WTC11 (cell line): ENCODE results near the gene RUVBL1. TPM values are rescaled to one million over a fixed set of nuclear protein-coding genes. Genes with fewer than 3 reads are reported as not detected.

Source experiments
- ATAC-seq: fragments of 200-7000 bp; cut with Tn5 transposase; 2 replicates; pipeline ENCODE4 v1.10.0; 2021; ENCODE audit warnings: mild to moderate bottlenecking, moderate library complexity
- CTCF ChIA-PET: fragments of 300-600 bp; sonication (Branson Sonifier 250); formaldehyde crosslinking; loops from one replicate; lab custom pipeline; 2021; ENCODE audit warnings: antibody characterized with exemption; lab: Charles Lee
- POLR2A ChIA-PET: fragments of 350-600 bp; sonication (Branson Sonifier 250); formaldehyde crosslinking; loops from one replicate; lab custom pipeline; 2021; ENCODE audit warnings: antibody characterized with exemption; lab: Charles Lee
- DNase-seq: peaks from one replicate; pipeline ENCODE4 v3.0.0; 2021; ENCODE audit warnings: low spot score
- H3K27ac Mint-ChIP-seq: 2 replicates; pipeline ENCODE4 v1.8.0; 2021; ENCODE audit warnings: mixed read lengths
- H3K27me3 Mint-ChIP-seq: 2 replicates; pipeline ENCODE4 v1.8.0; 2021; ENCODE audit warnings: low read depth, mild to moderate bottlenecking, moderate library complexity, mixed read lengths
- H3K36me3 Mint-ChIP-seq: 2 replicates; pipeline ENCODE4 v1.8.0; 2021; ENCODE audit warnings: mixed read lengths
- H3K4me1 Mint-ChIP-seq: 2 replicates; pipeline ENCODE4 v1.8.0; 2022; ENCODE audit warnings: mixed read lengths
- H3K4me3 Mint-ChIP-seq: 2 replicates; pipeline ENCODE4 v1.8.0; 2021; ENCODE audit warnings: mild to moderate bottlenecking, moderate library complexity, mixed read lengths
- H3K9me3 Mint-ChIP-seq: 2 replicates; pipeline ENCODE4 v1.8.0; 2021; ENCODE audit warnings: mixed read lengths
- CREB1 ChIP-seq: sonication (generic); formaldehyde crosslinking; IDR thresholded peaks from 2 replicates; pipeline ENCODE4 v1.8.0; 2023; ENCODE audit warnings: mild to moderate bottlenecking, missing genetic modification reagents
- CREM ChIP-seq: sonication (generic); formaldehyde crosslinking; IDR thresholded peaks from 2 replicates; pipeline ENCODE4 v1.8.1; 2022; ENCODE audit warnings: mild to moderate bottlenecking, missing genetic modification reagents, moderate library complexity
- EMX1 ChIP-seq: fragments of 250-450 bp; sonication (Bioruptor Pico); IDR thresholded peaks from 2 replicates; pipeline ENCODE4 v1.8.0; 2021; ENCODE audit warnings: mild to moderate bottlenecking
- ESRRA ChIP-seq: sonication (generic); formaldehyde crosslinking; IDR thresholded peaks from 2 replicates; pipeline ENCODE4 v1.8.1; 2022; ENCODE audit warnings: mild to moderate bottlenecking, missing genetic modification reagents, borderline replicate concordance
- GRHL2 ChIP-seq: fragments of 250-450 bp; sonication (Bioruptor Pico); IDR thresholded peaks from 2 replicates; pipeline ENCODE4 v1.8.0; 2022; ENCODE audit warnings: mild to moderate bottlenecking, moderate library complexity; ENCODE audit not compliant: insufficient replicate concordance, severe bottlenecking
- JUN ChIP-seq: sonication (generic); formaldehyde crosslinking; IDR thresholded peaks from 2 replicates; pipeline ENCODE4 v1.8.0; 2023; ENCODE audit warnings: mild to moderate bottlenecking, missing genetic modification reagents
- NFATC4 ChIP-seq: fragments of 250-450 bp; sonication (Bioruptor Pico); IDR thresholded peaks from 2 replicates; pipeline ENCODE4 v1.9.0; 2021; ENCODE audit warnings: mild to moderate bottlenecking
- RORB ChIP-seq: fragments of 250-450 bp; sonication (Bioruptor Pico); IDR thresholded peaks from 2 replicates; pipeline ENCODE4 v1.9.0; 2021; ENCODE audit warnings: mild to moderate bottlenecking
- SMAD4 ChIP-seq: sonication (generic); formaldehyde crosslinking; IDR thresholded peaks from 2 replicates; pipeline ENCODE4 v1.8.0; 2022; ENCODE audit warnings: mild to moderate bottlenecking, missing genetic modification reagents
- TCF7 ChIP-seq: sonication (generic); formaldehyde crosslinking; IDR thresholded peaks from 2 replicates; pipeline ENCODE4 v1.8.0; 2022; ENCODE audit warnings: mild to moderate bottlenecking, low read depth, missing genetic modification reagents, moderate library complexity
- TEAD4 ChIP-seq: sonication (generic); formaldehyde crosslinking; IDR thresholded peaks from 2 replicates; pipeline ENCODE4 v1.8.0; 2022; ENCODE audit warnings: mild to moderate bottlenecking, missing genetic modification reagents
- USF1 ChIP-seq: sonication (generic); formaldehyde crosslinking; IDR thresholded peaks from 2 replicates; pipeline ENCODE4 v1.8.0; 2022; ENCODE audit warnings: mild to moderate bottlenecking, missing genetic modification reagents
- ZBTB21 ChIP-seq: sonication (generic); formaldehyde crosslinking; IDR thresholded peaks from 2 replicates; pipeline ENCODE4 v1.8.1; 2023; ENCODE audit warnings: mild to moderate bottlenecking, missing genetic modification reagents, borderline replicate concordance
- ZNF219 ChIP-seq: sonication (generic); formaldehyde crosslinking; IDR thresholded peaks from 2 replicates; pipeline ENCODE4 v1.8.0; 2023; ENCODE audit warnings: missing genetic modification reagents, mild to moderate bottlenecking, borderline replicate concordance
- ZNF232 ChIP-seq: sonication (generic); formaldehyde crosslinking; IDR thresholded peaks from 2 replicates; pipeline ENCODE4 v1.8.0; 2022; ENCODE audit warnings: mild to moderate bottlenecking, missing genetic modification reagents
- ZNF263 ChIP-seq: sonication (generic); formaldehyde crosslinking; IDR thresholded peaks from 2 replicates; pipeline ENCODE4 v1.8.1; 2022; ENCODE audit warnings: low read depth, mild to moderate bottlenecking, moderate library complexity, missing genetic modification reagents
- ZNF423 ChIP-seq: fragments of 250-450 bp; sonication (Bioruptor Pico); IDR thresholded peaks from 2 replicates; pipeline ENCODE4 v2.1.2; 2022; ENCODE audit warnings: mild to moderate bottlenecking, moderate library complexity
- ZNF425 ChIP-seq: fragments of 250-450 bp; sonication (Bioruptor Pico); conservative IDR thresholded peaks from 2 replicates; pipeline ENCODE4 v1.9.0; 2021; ENCODE audit warnings: mild to moderate bottlenecking
- total RNA-seq: library from RNA; stranded (reverse); gene quantifications from 3 replicates; pipeline ENCODE4 v1.2.3, GENCODE V29; 2021
- TF ChIP-seq, protein P1 (sequence below): sonication (generic); formaldehyde crosslinking; conservative IDR thresholded peaks from 2 replicates; pipeline ENCODE4 v1.8.1; 2022; ENCODE audit warnings: mild to moderate bottlenecking, missing genetic modification reagents
- TF ChIP-seq, protein P2 (sequence below): sonication (generic); formaldehyde crosslinking; conservative IDR thresholded peaks from 2 replicates; pipeline ENCODE4 v1.8.1; 2023; ENCODE audit warnings: mild to moderate bottlenecking, low read depth, missing genetic modification reagents, moderate library complexity
- TF ChIP-seq, protein P3 (sequence below): sonication (generic); formaldehyde crosslinking; IDR thresholded peaks from 2 replicates; pipeline ENCODE4 v1.8.1; 2022; ENCODE audit warnings: missing genetic modification reagents, borderline replicate concordance
- TF ChIP-seq, protein P4 (sequence below): sonication (generic); formaldehyde crosslinking; IDR thresholded peaks from 2 replicates; pipeline ENCODE4 v1.8.1; 2022; ENCODE audit warnings: mild to moderate bottlenecking, moderate library complexity, missing genetic modification reagents
- TF ChIP-seq, protein P5 (sequence below): sonication (generic); formaldehyde crosslinking; IDR thresholded peaks from 2 replicates; pipeline ENCODE4 v1.8.0; 2023; ENCODE audit warnings: mild to moderate bottlenecking, missing genetic modification reagents

RUVBL1 gene
- total RNA-seq, 1 experiment from 2014 or later: 118 TPM

DNA sequence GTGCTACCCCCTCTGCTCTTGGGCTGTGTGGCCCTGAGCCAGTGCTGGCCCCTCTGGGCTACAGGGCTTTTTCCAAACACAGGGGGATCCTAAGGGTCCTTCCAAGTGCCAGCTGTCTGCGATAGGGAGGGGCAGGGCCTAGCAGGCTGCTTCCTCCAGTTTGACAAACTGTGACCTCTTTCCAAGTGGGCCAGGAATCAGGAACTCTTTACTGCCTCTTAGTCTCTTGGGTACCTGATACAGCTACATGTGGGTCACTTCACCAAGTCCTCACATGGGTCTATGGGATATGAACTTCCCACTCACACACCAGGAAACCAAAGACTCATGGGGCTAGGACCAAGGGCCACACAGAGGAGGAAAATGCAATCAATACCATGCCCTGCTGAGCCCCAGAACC lies 45.9 kb downstream of the RUVBL1 start:
- ATAC-seq (no peak), DNase-seq (no peak)
- CTCF ChIA-PET: interaction anchor here (0.7 to 4.7 kb wide), 2 partner anchors 16 to 56 kb away, joined by 4 to 34 read pairs; no protein-coding TSS in a partner anchor
- peak overlapping the region; percentile 63 for H3K27ac Mint-ChIP-seq
- no peaks in the 10 kb centered on the region; the same call in 1 of the 2 replicates for H3K27me3 Mint-ChIP-seq
- peaks cover 36% of the 10 kb centered on the region for H3K36me3 Mint-ChIP-seq
- H3K4me3 Mint-ChIP-seq: peak overlapping the region; percentile 39
- no peaks in the 10 kb centered on the region for H3K9me3 Mint-ChIP-seq
- peaks cover 12% of the 10 kb centered on the region for H3K4me1 Mint-ChIP-seq
- POLR2A ChIA-PET: no interaction called here
- TF ChIP-seq TEAD4 (no peak), ZNF423 (no peak), RORB (CRISPR knock-in tag) (no peak), ESRRA (CRISPR knock-in tag) (no peak), NFATC4 (CRISPR knock-in tag) (no peak), ZNF425 (CRISPR knock-in tag) (no peak), CREB1 (CRISPR knock-in tag) (no peak), JUN (CRISPR knock-in tag) (no peak), SMAD4 (CRISPR knock-in tag) (no peak), CREM (CRISPR knock-in tag) (no peak), ZBTB21 (CRISPR knock-in tag) (no peak), ZNF219 (CRISPR knock-in tag) (no peak), USF1 (CRISPR knock-in tag) (no peak)
- TF ChIP-seq, protein P1, sequence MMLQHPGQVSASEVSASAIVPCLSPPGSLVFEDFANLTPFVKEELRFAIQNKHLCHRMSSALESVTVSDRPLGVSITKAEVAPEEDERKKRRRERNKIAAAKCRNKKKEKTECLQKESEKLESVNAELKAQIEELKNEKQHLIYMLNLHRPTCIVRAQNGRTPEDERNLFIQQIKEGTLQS (CRISPR knock-in tag): no peak
- TF ChIP-seq, protein P2, sequence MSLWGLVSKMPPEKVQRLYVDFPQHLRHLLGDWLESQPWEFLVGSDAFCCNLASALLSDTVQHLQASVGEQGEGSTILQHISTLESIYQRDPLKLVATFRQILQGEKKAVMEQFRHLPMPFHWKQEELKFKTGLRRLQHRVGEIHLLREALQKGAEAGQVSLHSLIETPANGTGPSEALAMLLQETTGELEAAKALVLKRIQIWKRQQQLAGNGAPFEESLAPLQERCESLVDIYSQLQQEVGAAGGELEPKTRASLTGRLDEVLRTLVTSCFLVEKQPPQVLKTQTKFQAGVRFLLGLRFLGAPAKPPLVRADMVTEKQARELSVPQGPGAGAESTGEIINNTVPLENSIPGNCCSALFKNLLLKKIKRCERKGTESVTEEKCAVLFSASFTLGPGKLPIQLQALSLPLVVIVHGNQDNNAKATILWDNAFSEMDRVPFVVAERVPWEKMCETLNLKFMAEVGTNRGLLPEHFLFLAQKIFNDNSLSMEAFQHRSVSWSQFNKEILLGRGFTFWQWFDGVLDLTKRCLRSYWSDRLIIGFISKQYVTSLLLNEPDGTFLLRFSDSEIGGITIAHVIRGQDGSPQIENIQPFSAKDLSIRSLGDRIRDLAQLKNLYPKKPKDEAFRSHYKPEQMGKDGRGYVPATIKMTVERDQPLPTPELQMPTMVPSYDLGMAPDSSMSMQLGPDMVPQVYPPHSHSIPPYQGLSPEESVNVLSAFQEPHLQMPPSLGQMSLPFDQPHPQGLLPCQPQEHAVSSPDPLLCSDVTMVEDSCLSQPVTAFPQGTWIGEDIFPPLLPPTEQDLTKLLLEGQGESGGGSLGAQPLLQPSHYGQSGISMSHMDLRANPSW (CRISPR knock-in tag): no peak
- TF ChIP-seq, protein P3, sequence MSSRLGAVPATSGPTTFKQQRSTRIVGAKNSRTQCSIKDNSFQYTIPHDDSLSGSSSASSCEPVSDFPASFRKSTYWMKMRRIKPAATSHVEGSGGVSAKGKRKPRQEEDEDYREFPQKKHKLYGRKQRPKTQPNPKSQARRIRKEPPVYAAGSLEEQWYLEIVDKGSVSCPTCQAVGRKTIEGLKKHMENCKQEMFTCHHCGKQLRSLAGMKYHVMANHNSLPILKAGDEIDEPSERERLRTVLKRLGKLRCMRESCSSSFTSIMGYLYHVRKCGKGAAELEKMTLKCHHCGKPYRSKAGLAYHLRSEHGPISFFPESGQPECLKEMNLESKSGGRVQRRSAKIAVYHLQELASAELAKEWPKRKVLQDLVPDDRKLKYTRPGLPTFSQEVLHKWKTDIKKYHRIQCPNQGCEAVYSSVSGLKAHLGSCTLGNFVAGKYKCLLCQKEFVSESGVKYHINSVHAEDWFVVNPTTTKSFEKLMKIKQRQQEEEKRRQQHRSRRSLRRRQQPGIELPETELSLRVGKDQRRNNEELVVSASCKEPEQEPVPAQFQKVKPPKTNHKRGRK (CRISPR knock-in tag): no peak

- POLR2A ChIA-PET: no interaction called here
- CTCF ChIA-PET: interaction anchor here (0.7 to 4.7 kb wide), 2 partner anchors 17 to 56 kb away, joined by 4 to 34 read pairs; no protein-coding TSS in a partner anchor
- H3K27ac Mint-ChIP-seq: no peak overlapping the region
- no peaks in the 10 kb centered on the region; the same call in 1 of the 2 replicates for H3K27me3 Mint-ChIP-seq
- ATAC-seq (no peak), DNase-seq (no peak)
- H3K4me3 Mint-ChIP-seq: peak overlapping the region; percentile 39
- H3K36me3 Mint-ChIP-seq: peaks cover 33% of the 10 kb centered on the region
- no peaks in the 10 kb centered on the region for H3K9me3 Mint-ChIP-seq
- peaks cover 12% of the 10 kb centered on the region for H3K4me1 Mint-ChIP-seq
- TF ChIP-seq TCF7 (CRISPR knock-in tag) (no peak), RORB (CRISPR knock-in tag) (no peak), ZNF263 (no peak), EMX1 (CRISPR knock-in tag) (no peak), ZNF232 (no peak), GRHL2 (CRISPR knock-in tag) (no peak)
- TF ChIP-seq, protein P4, sequence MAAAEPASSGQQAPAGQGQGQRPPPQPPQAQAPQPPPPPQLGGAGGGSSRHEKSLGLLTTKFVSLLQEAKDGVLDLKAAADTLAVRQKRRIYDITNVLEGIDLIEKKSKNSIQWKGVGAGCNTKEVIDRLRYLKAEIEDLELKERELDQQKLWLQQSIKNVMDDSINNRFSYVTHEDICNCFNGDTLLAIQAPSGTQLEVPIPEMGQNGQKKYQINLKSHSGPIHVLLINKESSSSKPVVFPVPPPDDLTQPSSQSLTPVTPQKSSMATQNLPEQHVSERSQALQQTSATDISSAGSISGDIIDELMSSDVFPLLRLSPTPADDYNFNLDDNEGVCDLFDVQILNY (CRISPR knock-in tag): no peak
- TF ChIP-seq, protein P5, sequence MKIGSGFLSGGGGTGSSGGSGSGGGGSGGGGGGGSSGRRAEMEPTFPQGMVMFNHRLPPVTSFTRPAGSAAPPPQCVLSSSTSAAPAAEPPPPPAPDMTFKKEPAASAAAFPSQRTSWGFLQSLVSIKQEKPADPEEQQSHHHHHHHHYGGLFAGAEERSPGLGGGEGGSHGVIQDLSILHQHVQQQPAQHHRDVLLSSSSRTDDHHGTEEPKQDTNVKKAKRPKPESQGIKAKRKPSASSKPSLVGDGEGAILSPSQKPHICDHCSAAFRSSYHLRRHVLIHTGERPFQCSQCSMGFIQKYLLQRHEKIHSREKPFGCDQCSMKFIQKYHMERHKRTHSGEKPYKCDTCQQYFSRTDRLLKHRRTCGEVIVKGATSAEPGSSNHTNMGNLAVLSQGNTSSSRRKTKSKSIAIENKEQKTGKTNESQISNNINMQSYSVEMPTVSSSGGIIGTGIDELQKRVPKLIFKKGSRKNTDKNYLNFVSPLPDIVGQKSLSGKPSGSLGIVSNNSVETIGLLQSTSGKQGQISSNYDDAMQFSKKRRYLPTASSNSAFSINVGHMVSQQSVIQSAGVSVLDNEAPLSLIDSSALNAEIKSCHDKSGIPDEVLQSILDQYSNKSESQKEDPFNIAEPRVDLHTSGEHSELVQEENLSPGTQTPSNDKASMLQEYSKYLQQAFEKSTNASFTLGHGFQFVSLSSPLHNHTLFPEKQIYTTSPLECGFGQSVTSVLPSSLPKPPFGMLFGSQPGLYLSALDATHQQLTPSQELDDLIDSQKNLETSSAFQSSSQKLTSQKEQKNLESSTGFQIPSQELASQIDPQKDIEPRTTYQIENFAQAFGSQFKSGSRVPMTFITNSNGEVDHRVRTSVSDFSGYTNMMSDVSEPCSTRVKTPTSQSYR (CRISPR knock-in tag): no peak
Measured at GRCh38 chr3:128077202-128077624, 46.4 kb downstream of the RUVBL1 start.
